ENCODE measurements around the gene LCAT.

LCAT gene

GRCh38 chr16:67909056-67909742 is 34.7 kb downstream of the LCAT start:
- no peak for DNase-seq (ENCODE audit: low spot score)

GRCh38 chr16:67907397-67908180 is 36.3 kb downstream of the LCAT start:
- DNase-seq (ENCODE audit: low spot score): no peak

GRCh38 chr16:67902831-67903230 is 41.1 kb downstream of the LCAT start:
- no peak for DNase-seq (ENCODE audit: low spot score)

GRCh38 chr16:67901734-67902133 is 42.2 kb downstream of the LCAT start:
- no peak for DNase-seq (ENCODE audit: low spot score)

- no peak for DNase-seq (ENCODE audit: low spot score)
Measured at GRCh38 chr16:67897231-67897630, 46.7 kb downstream of the LCAT start.

GRCh38 chr16:67893743-67894399 is 50.0 kb downstream of the LCAT start:
- no peak for DNase-seq (ENCODE audit: low spot score)

GRCh38 chr16:67892899-67893742 is 50.8 kb downstream of the LCAT start, which contains the start of gene PSKH1:
Gene PSKH1, plus strand, starts transcription at chr16:67893254. Its CDS starts 15,496 bp downstream, at chr16:67908750.
- peak; percentile 97 for DNase-seq (ENCODE audit: low spot score)

- no peak for DNase-seq (ENCODE audit: low spot score)
Measured at GRCh38 chr16:67892375-67892774, 51.5 kb downstream of the LCAT start.

Data from putamen (tissue), 1 donor.